NCI-H2196 (cell line): ENCODE measurements around the gene DLL3.

ENCODE experiments used
- DNase-seq: peaks from one replicate; lab custom pipeline; 2025; ENCODE audit not compliant: unreplicated experiment; lab: John Stamatoyannopoulos, UW

DLL3 gene

GRCh38 chr19:39515551-39516191, 16.9 kb downstream of the DLL3 start:
- peak; percentile 30 for DNase-seq

- no peak for DNase-seq
Observed at GRCh38 chr19:39516270-39516669, 17.5 kb downstream of the DLL3 start.

- DNase-seq, result no peak
Observed at GRCh38 chr19:39517432-39517831, 18.7 kb downstream of the DLL3 start.

DNA sequence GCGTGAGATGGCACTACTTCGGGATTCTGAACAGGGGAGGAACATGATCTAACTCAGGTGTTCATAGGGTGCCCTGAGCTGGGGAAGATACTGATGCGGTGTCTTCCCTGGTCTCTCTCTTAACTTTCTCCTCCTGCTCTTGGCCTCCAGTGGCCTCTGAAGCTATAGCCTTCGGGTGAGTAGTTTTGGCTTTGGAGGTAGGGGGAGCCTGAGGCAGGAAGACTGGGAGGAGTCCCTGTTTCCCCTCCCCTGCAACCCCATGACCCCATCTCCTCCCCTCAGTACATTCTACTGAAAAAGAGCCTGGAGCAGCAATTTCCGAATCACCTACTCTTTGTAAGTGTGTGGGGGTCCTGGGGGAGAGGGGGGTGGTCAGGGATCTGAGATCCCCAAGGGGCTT, 19.7 kb downstream of the DLL3 start:
- no peak for DNase-seq

GRCh38 chr19:39518975-39519374, 20.2 kb downstream of the DLL3 start:
- no peak for DNase-seq

DNA sequence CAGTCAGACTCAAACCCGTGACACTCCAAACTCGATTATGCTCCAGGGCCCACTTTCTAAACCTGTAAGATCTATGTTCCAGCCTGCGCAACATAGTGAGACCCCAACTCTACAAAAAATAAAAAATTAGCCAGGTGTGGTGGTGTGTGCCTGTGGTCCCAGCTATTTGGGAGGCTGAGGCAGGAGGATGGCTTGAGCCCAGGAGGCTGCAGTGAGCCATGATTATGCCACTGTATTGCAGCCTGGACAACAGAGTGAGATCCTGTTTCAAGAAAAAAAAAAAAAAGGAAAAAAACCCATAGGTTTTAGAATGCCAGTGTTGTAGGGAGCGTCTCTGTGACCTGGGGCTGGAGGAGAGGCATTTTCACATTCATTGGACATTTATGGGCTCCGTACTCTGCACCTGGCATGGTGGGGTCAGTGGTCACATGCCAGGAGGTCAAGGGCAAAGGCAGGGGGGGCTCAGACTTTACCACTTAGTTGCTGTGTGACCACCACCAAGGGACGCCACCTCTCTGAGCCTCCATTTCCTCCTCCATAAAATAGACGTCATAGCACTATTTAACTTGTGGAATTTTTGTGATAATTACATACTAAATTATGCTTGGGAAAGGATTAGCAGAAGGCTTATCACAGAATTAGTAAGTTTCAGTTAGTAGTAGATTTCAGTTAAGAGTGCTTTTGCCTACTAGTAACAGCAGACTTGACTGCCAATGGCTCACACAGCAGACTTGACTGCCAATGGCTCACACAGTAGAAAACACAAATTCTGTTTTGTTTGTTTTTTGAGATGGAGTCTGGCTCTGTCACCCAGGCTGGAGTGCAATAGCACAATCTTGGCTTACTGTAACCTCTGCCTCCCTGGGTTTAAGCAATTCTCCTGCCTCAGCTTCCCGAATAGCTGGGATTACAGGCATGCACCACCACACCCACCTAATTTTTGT, 22.1 kb downstream of the DLL3 start:
- no peak for DNase-seq

- DNase-seq, result no peak
Observed at GRCh38 chr19:39524495-39524894, 25.7 kb downstream of the DLL3 start.

GRCh38 chr19:39525205-39525604, 26.5 kb downstream of the DLL3 start:
- no peak for DNase-seq

DNA sequence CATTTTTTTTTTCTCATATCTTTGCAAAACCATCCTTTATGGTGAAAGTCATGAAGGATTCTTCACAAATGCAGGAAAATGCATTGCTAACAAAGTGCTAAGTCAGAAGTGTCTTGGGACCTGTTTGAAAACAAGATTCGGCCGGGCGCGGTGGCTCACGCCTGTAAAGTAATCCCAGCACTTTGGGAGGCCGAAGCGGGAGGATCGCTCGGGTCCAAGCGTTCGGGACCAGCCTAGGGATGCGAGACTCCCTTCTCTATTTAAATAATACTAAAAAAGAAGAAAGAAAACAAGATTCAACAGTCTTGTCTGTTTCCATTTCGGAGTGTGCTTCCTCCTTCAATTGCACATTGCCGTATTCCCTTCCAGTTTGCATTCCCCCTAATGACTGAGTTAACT, 33.1 kb downstream of the DLL3 start:
- no peak for DNase-seq

- peak; percentile 98 for DNase-seq
Observed at GRCh38 chr19:39532233-39533002, 33.7 kb downstream of the DLL3 start, which contains the start of gene EID2B. Gene EID2B, minus strand, starts transcription at chr19:39532852. Its CDS starts 50 bp downstream, at chr19:39532802.

DNA sequence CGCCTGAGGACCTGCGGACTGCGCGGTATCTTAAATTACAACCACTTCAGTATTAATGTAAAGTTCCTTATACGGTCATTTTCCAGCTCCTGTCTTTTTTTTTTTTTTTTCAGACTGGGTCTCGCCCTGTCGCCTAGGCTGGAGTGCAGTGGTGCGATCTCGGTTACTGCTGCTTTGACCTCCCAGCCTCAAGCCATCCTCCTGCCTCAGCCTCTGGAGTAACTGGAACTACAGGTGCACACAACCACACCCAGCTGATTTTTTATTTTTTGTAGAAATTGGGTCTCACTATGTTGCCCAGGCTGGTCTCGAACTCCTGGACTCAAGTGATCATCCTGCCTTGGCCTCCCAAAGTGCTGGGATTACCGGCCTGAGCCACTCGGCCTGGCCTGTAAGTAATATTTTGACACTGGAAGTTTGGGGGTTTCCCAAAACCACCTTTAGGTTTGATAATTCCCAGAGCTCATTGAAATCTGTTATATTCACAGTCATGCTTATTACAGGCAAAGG, 34.3 kb downstream of the DLL3 start:
- DNase-seq, result no peak

- no peak for DNase-seq
Observed at GRCh38 chr19:39533791-39534190, 35.0 kb downstream of the DLL3 start.

GRCh38 chr19:39539165-39539517, 40.4 kb downstream of the DLL3 start:
- DNase-seq, result no peak

DNA sequence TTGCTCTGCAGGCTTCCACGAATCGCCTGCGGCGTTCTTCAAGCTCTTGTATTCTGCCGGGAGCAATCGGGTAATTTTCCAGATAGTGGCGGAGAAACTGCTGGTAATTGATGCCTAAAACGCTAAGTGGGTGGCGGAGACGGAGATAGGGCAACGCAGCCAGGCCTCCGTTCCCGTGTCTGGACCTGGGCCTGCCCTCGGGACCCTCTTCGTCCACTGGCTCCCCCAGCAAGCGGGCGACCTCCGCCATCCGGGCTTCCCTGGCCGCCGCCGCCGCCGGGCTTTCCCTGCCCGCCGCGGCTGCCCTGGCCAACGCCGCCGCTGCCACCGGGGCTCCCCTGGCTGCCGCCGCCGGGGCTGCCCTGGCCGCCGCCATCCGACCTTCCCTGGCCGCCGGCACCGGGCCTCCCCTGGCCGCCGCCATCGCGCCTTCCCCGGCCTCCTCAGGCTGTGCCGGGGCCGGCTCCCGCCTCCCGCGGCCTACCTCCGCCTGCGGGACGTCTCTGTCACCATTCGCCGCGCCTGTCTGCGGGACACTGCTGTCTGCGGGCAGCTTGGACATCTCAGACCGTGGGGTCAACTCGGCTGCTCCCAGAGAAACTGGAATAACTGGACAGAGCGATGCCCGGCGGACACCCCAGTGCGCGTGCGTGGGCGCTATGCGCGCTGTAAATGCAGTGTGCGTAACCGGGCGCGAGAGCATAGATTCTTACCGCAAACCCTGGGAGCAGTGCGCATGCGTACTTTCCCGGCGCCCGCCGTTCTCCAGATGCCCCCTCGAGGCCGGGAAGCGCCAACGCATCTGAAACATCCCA, 41.0 kb downstream of the DLL3 start, which contains the start of gene EID2:
Gene EID2 (minus strand): TSS at position 644 of the 815 bp plus-strand sequence. CDS start 82 bp downstream, at position 562.
- peak; percentile 95 for DNase-seq

- no peak for DNase-seq
Observed at GRCh38 chr19:39540333-39540673, 41.6 kb downstream of the DLL3 start.

DNA sequence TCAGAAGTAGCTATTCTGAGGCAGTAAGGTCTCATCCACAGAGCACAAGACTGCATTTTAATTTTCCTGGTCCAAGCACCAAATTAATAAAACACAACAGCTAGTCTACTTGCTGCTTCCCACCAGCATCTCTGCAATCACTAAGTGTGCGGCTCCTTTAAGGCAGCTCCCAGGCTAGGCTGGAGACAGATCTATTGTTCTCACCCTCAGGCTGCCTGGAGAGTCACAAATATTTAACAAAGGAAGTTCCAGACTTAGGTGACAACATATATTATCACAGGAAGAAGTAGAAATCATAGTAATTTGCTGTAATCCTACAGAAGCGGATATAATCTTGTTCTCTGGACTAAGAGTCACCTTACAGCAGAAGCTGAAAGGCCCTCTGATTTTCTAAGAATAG, 43.5 kb downstream of the DLL3 start:
- no peak for DNase-seq

DNA sequence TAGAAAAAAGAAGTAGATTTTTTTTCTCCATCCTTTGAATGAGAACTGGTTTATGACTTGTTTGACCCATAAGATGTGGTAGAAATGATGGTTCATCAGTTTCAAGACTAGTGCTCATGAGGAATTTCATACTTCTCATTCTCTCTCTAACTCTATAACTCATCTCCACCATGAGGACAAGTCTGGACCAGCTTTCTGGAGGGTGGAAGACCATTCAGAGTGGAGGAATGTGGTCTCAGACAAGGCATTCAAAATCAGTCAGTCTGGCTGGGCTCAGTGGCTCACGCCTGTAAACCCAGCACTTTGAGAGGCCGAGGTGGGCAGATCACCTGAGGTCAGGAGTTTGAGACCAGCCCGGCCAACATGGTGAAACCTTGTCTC, 44.7 kb downstream of the DLL3 start:
- DNase-seq, result no peak

- no peak for DNase-seq
Observed at GRCh38 chr19:39544226-39544903, 45.6 kb downstream of the DLL3 start.

DNA sequence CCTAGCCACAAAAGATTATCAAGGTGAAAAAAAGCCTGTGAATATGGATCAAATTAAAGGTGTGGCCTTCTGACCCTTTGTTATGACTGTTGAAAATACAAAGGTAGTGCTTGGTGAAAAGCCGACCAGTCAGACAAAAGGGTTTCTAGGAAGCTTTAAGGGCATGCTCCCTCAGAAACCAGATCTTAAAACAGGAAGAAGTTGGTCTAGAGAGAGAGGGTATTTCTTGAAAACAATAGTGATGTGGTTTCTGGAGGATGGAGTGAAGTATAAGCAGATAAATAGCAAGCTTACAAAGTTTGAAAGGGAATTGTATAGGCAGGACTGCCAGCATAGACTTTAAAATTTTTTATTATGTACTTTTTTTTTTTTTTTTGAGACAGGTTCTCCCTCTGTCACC, 46.2 kb downstream of the DLL3 start:
- DNase-seq, result no peak

DNA sequence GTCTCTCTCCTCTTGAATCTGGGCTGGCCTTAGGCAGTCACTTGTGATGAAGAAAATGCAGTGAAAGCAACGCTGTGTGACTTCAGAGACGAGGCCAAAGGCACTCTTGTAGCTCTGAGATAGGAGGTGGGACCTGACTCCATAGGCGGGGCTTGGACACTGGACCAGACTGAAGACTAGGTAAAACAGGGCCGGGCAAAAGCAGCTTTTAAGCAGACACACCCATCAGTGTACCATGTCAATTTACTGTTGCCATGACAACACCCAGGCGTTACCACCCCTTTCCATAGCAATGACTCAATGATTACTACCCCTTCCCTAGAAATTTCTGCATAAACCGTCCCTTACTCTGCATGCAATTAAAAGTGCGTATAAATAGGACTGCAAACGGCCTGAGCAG, 47.9 kb downstream of the DLL3 start:
- DNase-seq, result no peak
